NCI-H1930 (cell line): ENCODE results near the gene TCAIM.
"Not testable (repeated sequence)": the region's sequence is repeated elsewhere in the genome, so short reads cannot be mapped to it uniquely, and the experiment has no call there.

Experiments used
- DNase-seq, 2 experiments: peaks; one replicate each; lab custom pipeline; 2025; lab: John Stamatoyannopoulos, UW

Gene TCAIM

GRCh38 chr3:44346590-44346989 is 8.0 kb downstream of the TCAIM start:
- not testable (repeated sequence) for DNase-seq

- no peak for DNase-seq
These were observed 10.4 kb downstream of the TCAIM start for GRCh38 chr3:44348993-44349392.

GRCh38 chr3:44353355-44353924 is 14.9 kb downstream of the TCAIM start:
- no peak for DNase-seq

- DNase-seq, result no peak
These were observed 16.9 kb downstream of the TCAIM start for GRCh38 chr3:44355362-44356033.

DNA sequence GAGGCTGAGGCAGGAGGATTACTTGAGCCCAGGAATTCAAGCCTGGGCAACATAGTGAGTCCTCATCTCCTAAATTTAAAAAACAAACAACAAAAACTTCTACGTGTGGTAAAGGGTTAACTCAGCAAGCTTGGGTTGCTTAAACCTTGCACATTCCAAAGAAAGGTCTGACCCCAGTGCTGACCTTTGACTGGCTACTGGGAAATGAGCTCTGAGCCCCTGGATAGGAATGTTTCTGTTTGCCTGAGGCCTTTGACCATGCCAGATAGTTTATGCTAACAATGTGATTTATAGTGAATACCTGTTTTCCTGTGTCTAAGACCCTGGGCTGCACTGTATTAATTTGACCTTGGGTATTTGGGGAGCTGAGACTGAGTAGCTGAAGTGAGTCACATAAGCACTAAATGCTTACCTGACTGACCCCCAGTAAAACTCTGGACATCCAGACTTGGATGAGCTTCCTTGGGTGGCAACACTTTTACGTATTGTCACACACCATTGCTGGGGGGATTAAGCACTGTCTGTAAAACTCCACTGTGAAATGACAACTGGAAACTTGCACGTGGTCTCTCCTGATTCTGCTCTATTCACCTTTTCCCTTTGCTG is 20.7 kb downstream of the TCAIM start:
- no peak for DNase-seq

DNA sequence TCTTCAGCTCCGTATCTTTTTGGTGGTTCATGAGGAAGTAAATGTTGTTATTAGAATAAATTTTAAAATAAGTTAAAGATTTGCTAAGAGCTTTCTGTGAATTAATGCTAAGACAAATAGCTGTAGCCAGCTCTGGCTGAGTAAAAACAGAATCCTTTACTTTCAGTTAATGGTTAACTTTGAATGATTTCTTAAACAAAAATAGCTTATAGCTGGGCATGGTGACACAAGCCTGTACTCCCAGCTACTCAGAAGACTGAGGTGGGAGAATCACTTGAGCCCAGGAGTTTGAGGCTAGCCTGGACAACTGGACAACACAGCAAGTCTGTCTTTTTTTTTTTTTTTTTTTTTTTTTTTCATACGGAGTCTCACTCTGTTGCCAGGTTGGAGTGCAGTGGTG is 25.0 kb downstream of the TCAIM start:
- no peak for DNase-seq

- no peak for DNase-seq
These were observed 27.4 kb downstream of the TCAIM start for GRCh38 chr3:44365952-44366351.

DNA sequence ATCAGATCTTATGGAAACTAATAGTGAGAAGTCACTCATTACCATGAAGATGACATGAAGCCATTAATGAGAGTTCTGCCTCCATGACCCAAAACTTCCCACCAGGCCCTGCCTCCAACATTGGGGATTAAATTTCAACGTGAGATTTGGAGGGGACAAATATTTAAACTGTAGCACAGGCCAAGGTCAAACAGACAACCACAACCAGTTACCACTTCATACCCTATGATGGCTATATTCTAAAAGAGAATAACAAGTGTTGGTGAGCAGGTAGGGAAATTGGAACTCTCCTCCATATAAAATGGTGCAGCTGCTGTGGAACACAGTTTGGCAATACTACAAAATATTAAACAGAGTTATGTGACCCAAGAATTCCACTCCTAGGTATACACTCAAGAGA is 36.9 kb downstream of the TCAIM start:
- no peak for DNase-seq

DNA sequence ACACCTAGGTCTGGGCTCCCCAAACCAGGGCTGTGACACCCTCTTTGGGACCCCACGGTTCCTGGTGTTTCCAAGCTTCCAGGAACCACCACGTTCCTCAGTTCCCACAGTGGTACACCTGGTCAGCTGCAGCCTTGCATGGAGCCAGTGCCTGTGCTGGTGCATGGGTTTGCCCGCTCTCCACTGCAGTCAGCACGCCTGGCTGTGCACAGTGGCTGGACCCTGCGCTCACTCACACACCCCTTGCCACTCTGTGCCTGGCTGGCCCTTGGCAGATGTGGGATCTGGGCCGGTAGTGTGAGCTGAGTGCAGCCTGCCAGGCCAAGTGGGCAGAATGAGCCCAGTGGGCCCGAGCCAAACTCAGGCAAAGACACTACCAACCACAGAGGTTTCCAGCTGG is 48.8 kb downstream of the TCAIM start:
- no peak for DNase-seq

DNA sequence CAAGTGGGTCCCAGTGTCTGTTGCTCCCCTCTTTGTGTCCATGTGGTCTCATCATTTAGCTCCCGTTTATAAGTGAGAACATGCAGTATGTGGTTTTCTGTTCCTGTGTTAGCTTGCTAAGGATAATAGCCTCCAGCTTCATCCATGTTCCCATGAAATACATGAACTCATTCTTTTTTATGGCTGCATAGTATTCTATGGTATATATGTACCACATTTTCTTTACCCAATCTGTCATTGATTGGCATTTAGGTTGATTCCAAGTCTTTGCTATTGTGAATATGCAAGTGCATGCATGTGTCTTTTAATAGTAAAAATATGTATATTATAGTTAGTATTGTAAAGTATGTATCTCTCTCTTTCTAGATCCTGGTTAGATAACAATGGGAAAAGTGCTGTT is 53.9 kb downstream of the TCAIM start:
- DNase-seq, result no peak

- no peak for DNase-seq
These were observed 57.1 kb downstream of the TCAIM start for GRCh38 chr3:44395714-44396113.

DNA sequence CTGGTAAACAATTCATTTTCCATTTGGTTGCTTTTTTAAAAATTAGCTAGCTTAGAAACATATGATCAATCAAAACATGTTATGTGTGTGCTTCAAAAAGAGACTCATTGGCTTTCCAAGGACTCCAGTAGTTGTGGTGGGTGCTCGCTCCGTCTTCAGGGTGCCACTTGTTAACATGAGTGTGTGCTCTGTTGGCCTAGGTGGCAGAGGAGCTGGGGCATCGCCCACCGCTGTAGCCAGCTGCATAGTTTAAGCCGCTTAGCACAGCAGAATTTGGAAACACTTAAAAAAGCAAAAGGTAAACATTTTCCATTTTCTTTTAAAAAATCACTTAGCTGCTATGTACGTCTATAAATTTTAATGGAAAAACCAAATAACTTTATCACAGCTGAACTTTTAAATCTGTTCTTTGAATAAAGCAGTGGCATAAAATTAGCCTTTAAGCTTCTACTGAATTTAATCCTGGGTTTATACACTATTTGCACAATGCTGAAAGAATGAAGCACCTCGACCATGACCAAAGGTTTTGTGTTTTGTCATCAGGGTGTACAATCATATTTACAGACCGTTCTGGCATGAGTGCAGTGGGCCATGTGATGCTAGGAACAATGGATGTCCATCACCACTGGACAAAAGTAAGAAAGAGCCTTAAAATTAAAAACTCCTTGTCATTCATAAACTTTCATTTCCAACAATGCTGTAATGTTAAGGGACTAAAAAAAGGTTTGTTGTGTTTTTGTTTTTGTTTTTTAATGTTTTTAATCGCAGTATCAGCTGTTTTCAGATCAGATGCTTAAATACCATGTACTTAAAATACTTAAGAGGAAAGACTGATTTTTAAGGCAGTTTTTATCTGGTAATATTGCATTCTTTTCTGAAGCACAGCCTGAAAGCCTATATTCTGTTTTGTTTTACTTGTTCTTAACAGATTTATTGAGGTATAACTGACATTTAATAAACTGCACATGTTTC is 57.9 kb downstream of the TCAIM start:
- DNase-seq, result no peak

GRCh38 chr3:44398271-44398670 is 59.7 kb downstream of the TCAIM start:
- not testable (repeated sequence) for DNase-seq

- no peak for DNase-seq
These were observed 60.3 kb downstream of the TCAIM start for GRCh38 chr3:44398853-44399252.

DNA sequence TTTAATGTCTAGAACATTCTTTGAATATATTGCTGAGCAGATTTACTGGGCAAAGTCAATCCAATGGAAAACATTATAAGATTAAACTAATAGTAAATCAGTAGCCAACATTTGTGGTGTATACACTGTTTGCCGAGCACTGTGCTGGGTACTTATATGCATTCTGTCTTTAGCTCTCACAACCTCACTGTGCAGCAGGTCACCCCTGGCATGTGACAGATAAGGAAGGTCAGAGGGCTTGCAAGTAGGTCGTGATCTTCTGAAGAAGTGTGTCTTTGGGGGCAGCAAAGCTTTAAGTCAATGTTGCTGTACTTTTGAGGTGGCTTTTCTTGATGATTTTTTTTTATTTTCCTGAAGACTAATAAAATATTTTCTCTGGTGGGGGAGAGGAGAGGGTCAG is 62.2 kb downstream of the TCAIM start:
- DNase-seq, result no peak

GRCh38 chr3:44402548-44402947 is 64.0 kb downstream of the TCAIM start:
- DNase-seq, result no peak

DNA sequence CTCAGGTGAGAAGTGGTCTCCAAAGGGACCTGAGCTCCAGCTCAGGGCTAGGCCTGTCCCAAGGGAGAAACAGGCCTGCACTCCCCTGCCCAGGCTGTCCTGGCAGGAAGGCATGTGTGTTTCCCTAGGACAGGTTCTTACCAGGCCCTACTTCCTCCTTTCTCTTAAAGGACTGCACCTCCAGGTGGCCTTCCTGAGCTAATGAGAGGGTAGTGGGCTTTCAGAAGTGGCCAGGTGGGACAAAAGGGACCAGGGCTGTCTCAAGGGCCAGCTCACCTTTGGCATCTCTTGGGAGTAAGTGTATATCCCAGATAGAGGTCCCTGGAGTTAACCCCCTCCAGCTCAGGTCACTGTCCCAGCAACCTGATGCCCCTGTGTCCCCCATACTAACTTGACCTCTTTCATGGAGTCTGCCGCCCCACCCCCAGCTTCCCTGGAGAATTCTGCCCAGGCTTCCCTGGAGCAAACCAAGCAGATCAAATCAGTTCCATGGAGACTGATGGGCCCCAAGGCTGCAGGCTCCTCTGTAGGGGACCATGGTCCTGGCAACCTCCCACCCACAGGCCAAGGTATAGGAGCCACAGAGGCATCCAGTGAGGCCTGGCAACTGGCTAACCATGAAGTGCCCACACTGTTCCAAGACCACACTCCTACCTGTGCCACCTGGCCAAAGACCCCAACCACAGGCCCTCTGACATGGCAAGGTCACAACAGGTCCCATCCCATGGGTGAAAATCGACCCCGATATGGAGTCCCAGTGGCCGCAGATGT is 71.3 kb downstream of the TCAIM start:
- no peak for DNase-seq

- DNase-seq, result no peak
These were observed 72.6 kb downstream of the TCAIM start for GRCh38 chr3:44411031-44411645.

DNA sequence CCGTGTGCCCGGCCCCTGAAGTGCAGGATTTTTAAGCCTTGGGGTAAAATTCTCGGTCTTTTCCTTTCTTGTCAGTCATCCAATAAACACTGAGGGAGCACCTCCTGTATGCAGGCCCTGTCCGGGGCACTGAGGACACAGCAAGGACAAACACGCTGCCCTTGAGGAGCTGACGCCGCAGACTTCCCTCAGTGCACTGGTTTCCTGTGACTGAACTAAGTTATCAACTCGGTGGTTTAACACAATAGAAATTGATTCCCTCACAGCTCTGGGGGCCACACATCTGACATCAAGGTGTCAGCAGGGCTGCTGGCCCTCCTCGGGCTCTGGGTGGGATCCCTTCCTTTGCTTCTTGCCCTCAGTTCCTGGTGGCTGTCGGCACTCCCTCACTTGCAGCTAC is 73.8 kb downstream of the TCAIM start:
- DNase-seq, result no peak

DNA sequence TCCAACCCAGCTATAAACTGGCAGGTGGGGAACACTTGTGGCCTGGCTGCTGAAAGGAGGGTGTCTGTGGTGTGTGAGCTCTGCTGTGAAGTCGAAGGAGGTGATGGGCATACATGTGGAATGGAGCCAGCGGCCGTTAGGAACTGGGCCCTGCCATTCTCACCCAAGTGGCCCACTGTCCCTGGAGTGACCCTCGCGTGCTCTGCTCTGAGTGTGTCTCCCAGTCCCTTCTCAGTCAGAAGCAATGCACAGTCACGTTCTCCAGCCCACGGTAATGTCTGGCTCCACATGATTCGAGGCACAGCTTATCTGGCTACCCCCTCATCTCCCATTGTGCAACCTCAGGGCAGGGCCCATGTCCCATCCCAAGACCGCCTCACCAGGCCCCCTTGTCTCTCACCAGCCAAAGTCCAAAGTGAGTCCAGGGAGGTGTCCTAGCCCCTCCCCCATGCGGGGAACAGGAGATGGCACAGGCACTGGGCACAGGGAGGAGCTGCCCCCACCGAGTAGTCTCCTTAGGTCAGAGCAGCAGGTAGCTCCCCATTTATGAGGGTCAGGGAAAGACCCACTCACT is 76.0 kb downstream of the TCAIM start:
- DNase-seq, result no peak

GRCh38 chr3:44415421-44415820 is 76.9 kb downstream of the TCAIM start:
- DNase-seq, result no peak
